Smooth muscle cell (in vitro differentiated cells): Measurements from ENCODE around the gene GPRASP1. TPM values are rescaled to one million over a fixed set of nuclear protein-coding genes. Genes with fewer than 3 reads are reported as not detected.

Experiments
- DNase-seq: peaks from one replicate; lab custom pipeline; 2025; ENCODE audit not compliant: unreplicated experiment; lab: John Stamatoyannopoulos, UW
- H2AFZ ChIP-seq: fragments of 200-600 bp; sonication (generic); 2 replicates; pipeline ENCODE4 v1.6.0; 2016; ENCODE audit warnings: antibody characterized with exemption, low read depth, mild to moderate bottlenecking
- H3F3A ChIP-seq: fragments of 200-600 bp; sonication (generic); 2 replicates; pipeline ENCODE4 v1.6.0; 2017; ENCODE audit warnings: antibody characterized with exemption, low read depth
- H3K27ac ChIP-seq: fragments of 200-600 bp; sonication (generic); 2 replicates; pipeline ENCODE4 v1.5.1; 2016; ENCODE audit warnings: low read depth, mild to moderate bottlenecking
- H3K27me3 ChIP-seq: fragments of 200-600 bp; sonication (generic); 2 replicates; pipeline ENCODE4 v1.6.1; 2016; ENCODE audit warnings: low read depth, mild to moderate bottlenecking
- H3K36me3 ChIP-seq: fragments of 200-600 bp; sonication (generic); 2 replicates; pipeline ENCODE4 v1.5.1; 2016; ENCODE audit warnings: low read depth
- H3K4me1 ChIP-seq: fragments of 200-600 bp; sonication (generic); 2 replicates; pipeline ENCODE4 v1.5.1; 2016; ENCODE audit warnings: low read depth
- H3K4me2 ChIP-seq: fragments of 200-600 bp; sonication (generic); 2 replicates; pipeline ENCODE4 v1.6.0; 2016; ENCODE audit warnings: mild to moderate bottlenecking
- H3K4me3 ChIP-seq: fragments of 200-600 bp; sonication (generic); 2 replicates; pipeline ENCODE4 v1.5.1; 2016; ENCODE audit warnings: mild to moderate bottlenecking
- H3K79me2 ChIP-seq: fragments of 200-600 bp; sonication (generic); 2 replicates; pipeline ENCODE4 v1.6.0; 2016; ENCODE audit warnings: low read depth, mild to moderate bottlenecking
- H3K9ac ChIP-seq: fragments of 200-600 bp; sonication (generic); 2 replicates; pipeline ENCODE4 v1.6.0; 2016; ENCODE audit warnings: low read depth
- H3K9me3 ChIP-seq: fragments of 200-600 bp; sonication (generic); replicated peaks from 2 replicates; pipeline ENCODE4 v1.5.1; 2016; ENCODE audit warnings: low read depth
- H4K20me1 ChIP-seq: fragments of 200-600 bp; sonication (generic); 2 replicates; pipeline ENCODE4 v1.6.0; 2016; ENCODE audit warnings: low read depth
- CTCF ChIP-seq: fragments of 200-600 bp; sonication (generic); IDR thresholded peaks from 2 replicates; pipeline ENCODE4 v1.5.1; 2017; ENCODE audit warnings: borderline replicate concordance, mild to moderate bottlenecking, antibody characterized with exemption; ENCODE audit not compliant: insufficient read depth, poor library complexity, severe bottlenecking
- WGBS: methylation state at CpG from one replicate; pipeline ENCODE4 v1.1.7; 2016; ENCODE audit warnings: low lambda C conversion rate; 5-methylcytosine and 5-hydroxymethylcytosine counted together
- polyA plus RNA-seq: library from polyadenylated mRNA; unstranded; fragments of >200 nt; fragmentation: Nextera tagmentation; extraction: Ambion mirVana; gene quantifications from 2 replicates; pipeline ENCODE4 v1.2.1, GENCODE V29; 2016
- total RNA-seq: library from RNA; depleted of rRNA; stranded (reverse); fragments of >200 nt; gene quantifications from 2 replicates; pipeline ENCODE4 v1.2.3, GENCODE V29; 2014

The GPRASP1 gene
- total and polyA plus RNA-seq, 2 experiments from 2014 or later, result 1.8 to 2.5 TPM

- WGBS, result 43% methylated on average over 22 of the region's 22 CpGs
- DNase-seq, result no peak
- no peaks in the 10 kb centered on the region for H3K79me2 ChIP-seq
- H3K4me3 ChIP-seq, result peak overlapping the region; percentile 56
- no peaks in the 10 kb centered on the region for H4K20me1 ChIP-seq
- H3K9ac ChIP-seq, result no peak overlapping the region
- no peak overlapping the region for H2AFZ ChIP-seq
- H3F3A ChIP-seq, result no peaks in the 10 kb centered on the region
- no peaks in the 10 kb centered on the region for H3K27me3 ChIP-seq
- no peaks in the 10 kb centered on the region for H3K36me3 ChIP-seq
- H3K4me2 ChIP-seq, result peak overlapping the region; percentile 86
- no peaks in the 10 kb centered on the region for H3K4me1 ChIP-seq
- no peaks in the 10 kb centered on the region for H3K9me3 ChIP-seq
- TF ChIP-seq CTCF, result peak; percentile 46
- no peak overlapping the region for H3K27ac ChIP-seq
Observed at GRCh38 chrX:102652031-102652688, 877 bp downstream of the GPRASP1 start.

- no peak for TF ChIP-seq CTCF
- H3K9ac ChIP-seq, result no peak overlapping the region
- no peaks in the 10 kb centered on the region for H3F3A ChIP-seq
- WGBS, result 84% methylated on average over 2 of the region's 2 CpGs
- H3K4me1 ChIP-seq, result peaks cover 4% of the 10 kb centered on the region
- DNase-seq, result no peak
- no peak overlapping the region for H2AFZ ChIP-seq
- no peaks in the 10 kb centered on the region for H3K36me3 ChIP-seq
- H3K79me2 ChIP-seq, result no peaks in the 10 kb centered on the region
- H3K9me3 ChIP-seq, result no peaks in the 10 kb centered on the region
- H4K20me1 ChIP-seq, result no peaks in the 10 kb centered on the region
- no peak overlapping the region for H3K4me2 ChIP-seq
- no peaks in the 10 kb centered on the region for H3K27me3 ChIP-seq
- no peak overlapping the region for H3K27ac ChIP-seq
- no peak overlapping the region for H3K4me3 ChIP-seq
Observed at GRCh38 chrX:102654696-102655095, 3.4 kb downstream of the GPRASP1 start.

GRCh38 chrX:102658556-102658955 lies 7.3 kb downstream of the GPRASP1 start:
- Histone ChIP-seq H2AFZ (no peak overlapping the region), H3K27me3 (no peaks in the 10 kb centered on the region), H3F3A (no peaks in the 10 kb centered on the region), H4K20me1 (no peaks in the 10 kb centered on the region), H3K4me3 (peak overlapping the region; percentile 16), H3K36me3 (no peaks in the 10 kb centered on the region), H3K27ac (no peak overlapping the region), H3K4me2 (no peak overlapping the region), H3K79me2 (no peaks in the 10 kb centered on the region), H3K4me1 (peaks cover 4% of the 10 kb centered on the region), H3K9ac (no peak overlapping the region), H3K9me3 (no peaks in the 10 kb centered on the region)
- WGBS, result 67% methylated on average over 2 of the region's 2 CpGs
- DNase-seq, result no peak
- TF ChIP-seq CTCF, result no peak
